Ramos (cell line): Measurements from ENCODE around the gene ZP4.

Source experiments
- in situ Hi-C: fragments of 300-500 bp; cut with MboI; formaldehyde crosslinking; loops from one replicate; pipeline ENCODE4 v1.14.3; 2022; ENCODE audit warnings: low sequenced_read_pairs; ENCODE audit not compliant: unreplicated experiment

Gene ZP4

DNA sequence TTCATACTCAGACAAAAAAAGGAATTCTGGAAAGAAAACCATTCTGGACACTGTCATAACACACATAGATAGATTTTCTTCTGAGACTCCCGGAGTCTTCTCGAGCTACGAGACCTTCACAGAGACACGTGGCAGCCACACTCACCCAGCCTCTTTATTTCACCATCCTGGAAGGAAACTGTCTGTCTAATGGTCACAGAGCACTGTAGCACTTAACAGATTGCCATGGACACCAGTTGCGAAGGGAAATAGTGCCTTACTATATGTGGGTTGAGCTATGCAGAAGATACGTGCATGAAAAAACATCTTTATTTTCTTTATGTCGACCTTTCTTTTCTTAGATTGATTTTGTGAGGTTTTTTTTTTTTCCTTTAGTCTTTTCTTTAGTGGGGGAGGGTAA lies 57.9 kb downstream of the ZP4 start:
- in situ Hi-C loops = no loop called here
